ENCODE data around the gene GOLIM4.

GOLIM4 gene

DNA sequence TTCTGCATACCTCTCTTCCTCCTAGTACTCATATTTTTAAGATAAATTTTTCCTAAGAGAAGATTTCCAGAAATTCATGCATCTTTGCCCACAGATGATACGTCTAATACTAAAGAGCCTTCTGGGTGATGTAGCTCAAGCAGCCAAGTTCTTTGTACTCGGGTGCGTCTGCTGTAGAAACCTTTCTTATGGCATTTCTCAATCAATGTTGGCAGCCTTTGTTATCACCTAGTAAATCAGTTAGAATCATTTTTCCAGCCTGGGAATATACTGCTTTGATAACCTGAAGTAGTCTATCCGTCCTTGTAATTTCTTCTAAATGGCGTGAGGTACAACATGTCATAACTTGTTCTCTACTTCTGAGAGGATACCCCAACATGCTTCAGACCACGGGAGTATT, 104.5 kb downstream of the GOLIM4 start:
- Histone ChIP-seq H3K9me3 (ENCODE audit: insufficient read depth, low read length) (no peaks in the 10 kb centered on the region), H3K4me3 (ENCODE audit: insufficient read length, low read depth) (no peak overlapping the region), H3K4me1 (ENCODE audit: insufficient read depth, insufficient read length) (no peaks in the 10 kb centered on the region), H3K27me3 (ENCODE audit: insufficient read depth, insufficient read length) (no peaks in the 10 kb centered on the region), H3K36me3 (ENCODE audit: insufficient read depth, insufficient read length, low read length) (no peaks in the 10 kb centered on the region), H3K9ac (ENCODE audit: insufficient read length, low read depth) (no peak overlapping the region)
- TF ChIP-seq ZNF274 (IDR thresholded peaks at IDR 0.05; ENCODE audit: low read depth, low read length) (no peak), YY1 (IDR thresholded peaks at IDR 0.05; ENCODE audit: insufficient read depth, insufficient read length) (no peak), SUZ12 (IDR thresholded peaks at IDR 0.05; ENCODE audit: extremely low read depth, insufficient read depth, insufficient read length) (no peak)
- no peak for DNase-seq (ENCODE audit: low read depth, low spot score)

GRCh38 chr3:167989999-167990398, 105.7 kb downstream of the GOLIM4 start:
- Histone ChIP-seq H3K27me3 (ENCODE audit: insufficient read depth, insufficient read length) (no peaks in the 10 kb centered on the region), H3K4me1 (ENCODE audit: insufficient read depth, insufficient read length) (no peaks in the 10 kb centered on the region), H3K4me3 (ENCODE audit: insufficient read length, low read depth) (no peak overlapping the region), H3K9ac (ENCODE audit: insufficient read length, low read depth) (no peak overlapping the region), H3K9me3 (ENCODE audit: insufficient read depth, low read length) (no peaks in the 10 kb centered on the region), H3K36me3 (ENCODE audit: insufficient read depth, insufficient read length, low read length) (no peaks in the 10 kb centered on the region)
- no peak for TF ChIP-seq ZNF274 (IDR thresholded peaks at IDR 0.05; ENCODE audit: low read depth, low read length)
- no peak for TF ChIP-seq SUZ12 (IDR thresholded peaks at IDR 0.05; ENCODE audit: extremely low read depth, insufficient read depth, insufficient read length)
- no peak for TF ChIP-seq YY1 (IDR thresholded peaks at IDR 0.05; ENCODE audit: insufficient read depth, insufficient read length)
- no peak for DNase-seq (ENCODE audit: low read depth, low spot score)

DNA sequence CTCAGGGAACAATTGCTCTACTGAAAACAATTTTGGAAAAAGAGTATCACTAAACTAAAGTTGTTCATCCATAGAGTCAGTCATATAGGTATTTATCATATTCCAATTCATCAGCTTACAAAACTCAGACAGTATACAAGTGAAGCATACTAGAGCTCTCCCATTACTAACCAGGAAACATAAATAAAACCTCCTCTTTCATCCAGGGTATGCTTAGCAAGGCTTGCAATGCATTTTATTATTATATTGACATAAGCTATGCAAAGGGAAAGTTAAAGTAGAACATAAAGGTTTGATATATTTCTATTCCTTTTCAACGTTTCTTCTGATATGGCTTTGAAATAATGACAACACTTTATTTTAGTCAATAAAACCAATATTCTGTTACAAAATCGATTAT, 106.7 kb downstream of the GOLIM4 start:
- no peaks in the 10 kb centered on the region for H3K4me1 ChIP-seq (ENCODE audit: insufficient read depth, insufficient read length)
- TF ChIP-seq YY1 (IDR thresholded peaks at IDR 0.05; ENCODE audit: insufficient read depth, insufficient read length) (no peak), SUZ12 (IDR thresholded peaks at IDR 0.05; ENCODE audit: extremely low read depth, insufficient read depth, insufficient read length) (no peak), ZNF274 (IDR thresholded peaks at IDR 0.05; ENCODE audit: low read depth, low read length) (no peak)
- H3K36me3 ChIP-seq (ENCODE audit: insufficient read depth, insufficient read length, low read length), result no peaks in the 10 kb centered on the region
- no peaks in the 10 kb centered on the region for H3K27me3 ChIP-seq (ENCODE audit: insufficient read depth, insufficient read length)
- no peak for DNase-seq (ENCODE audit: low read depth, low spot score)
- no peaks in the 10 kb centered on the region for H3K9me3 ChIP-seq (ENCODE audit: insufficient read depth, low read length)
- H3K4me3 ChIP-seq (ENCODE audit: insufficient read length, low read depth), result no peak overlapping the region
- no peak overlapping the region for H3K9ac ChIP-seq (ENCODE audit: insufficient read length, low read depth)

DNA sequence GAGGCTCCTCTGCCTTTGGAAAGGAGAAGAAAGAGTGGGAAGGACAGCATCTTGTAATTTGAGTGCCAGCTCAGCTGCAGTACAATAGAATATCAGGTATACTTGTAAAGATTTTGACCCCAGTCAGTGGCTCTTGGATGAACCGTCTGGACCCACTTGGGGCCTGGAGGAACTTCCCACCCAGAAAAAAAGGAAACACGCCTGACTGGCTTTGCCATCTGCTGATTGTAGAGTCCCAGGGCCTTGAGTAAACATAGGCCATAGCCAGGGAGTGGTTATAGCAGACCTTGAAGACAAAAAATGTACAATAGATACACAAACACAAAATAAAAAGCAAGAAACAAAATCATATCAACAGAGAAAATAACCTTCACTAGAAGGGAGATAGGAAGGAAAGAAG, 112.1 kb downstream of the GOLIM4 start:
- H3K9ac ChIP-seq (ENCODE audit: insufficient read length, low read depth), result no peak overlapping the region
- H3K36me3 ChIP-seq (ENCODE audit: insufficient read depth, insufficient read length, low read length), result no peaks in the 10 kb centered on the region
- DNase-seq (ENCODE audit: low read depth, low spot score), result no peak
- no peaks in the 10 kb centered on the region for H3K9me3 ChIP-seq (ENCODE audit: insufficient read depth, low read length)
- TF ChIP-seq YY1 (IDR thresholded peaks at IDR 0.05; ENCODE audit: insufficient read depth, insufficient read length), result no peak
- H3K27me3 ChIP-seq (ENCODE audit: insufficient read depth, insufficient read length), result no peaks in the 10 kb centered on the region
- H3K4me1 ChIP-seq (ENCODE audit: insufficient read depth, insufficient read length), result no peaks in the 10 kb centered on the region
- H3K4me3 ChIP-seq (ENCODE audit: insufficient read length, low read depth), result no peak overlapping the region

DNA sequence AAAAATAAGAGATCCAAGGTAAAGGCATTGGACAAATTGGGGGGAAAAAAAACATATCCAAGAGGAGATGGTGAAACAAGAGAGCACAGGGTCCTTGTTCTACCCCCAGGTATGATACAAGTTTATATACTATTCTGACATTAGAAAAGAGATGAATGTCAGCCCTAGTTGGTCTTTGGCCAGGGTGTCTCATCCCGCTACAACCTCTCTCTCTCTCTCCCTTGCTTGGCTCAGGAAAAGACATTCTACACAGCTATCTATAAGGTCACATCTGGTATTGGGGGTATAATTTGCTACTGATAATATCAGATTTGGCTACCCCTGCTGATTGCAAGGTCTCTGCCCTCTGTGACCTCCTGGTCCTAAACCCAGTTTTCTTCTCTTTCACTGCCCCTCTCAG, 117.2 kb downstream of the GOLIM4 start:
- no peaks in the 10 kb centered on the region for H3K27me3 ChIP-seq (ENCODE audit: insufficient read depth, insufficient read length)
- H3K9me3 ChIP-seq (ENCODE audit: insufficient read depth, low read length), result no peaks in the 10 kb centered on the region
- no peak for DNase-seq (ENCODE audit: low read depth, low spot score)
- no peaks in the 10 kb centered on the region for H3K36me3 ChIP-seq (ENCODE audit: insufficient read depth, insufficient read length, low read length)
- TF ChIP-seq SUZ12 (IDR thresholded peaks at IDR 0.05; ENCODE audit: extremely low read depth, insufficient read depth, insufficient read length) (no peak), ZNF274 (IDR thresholded peaks at IDR 0.05; ENCODE audit: low read depth, low read length) (no peak), YY1 (IDR thresholded peaks at IDR 0.05; ENCODE audit: insufficient read depth, insufficient read length) (no peak)
- no peak overlapping the region for H3K9ac ChIP-seq (ENCODE audit: insufficient read length, low read depth)
- no peak overlapping the region for H3K4me3 ChIP-seq (ENCODE audit: insufficient read length, low read depth)
- no peaks in the 10 kb centered on the region for H3K4me1 ChIP-seq (ENCODE audit: insufficient read depth, insufficient read length)

- Histone ChIP-seq H3K9ac (ENCODE audit: insufficient read length, low read depth) (no peak overlapping the region), H3K9me3 (ENCODE audit: insufficient read depth, low read length) (no peaks in the 10 kb centered on the region), H3K27me3 (ENCODE audit: insufficient read depth, insufficient read length) (no peaks in the 10 kb centered on the region), H3K36me3 (ENCODE audit: insufficient read depth, insufficient read length, low read length) (no peaks in the 10 kb centered on the region), H3K4me3 (ENCODE audit: insufficient read length, low read depth) (no peak overlapping the region), H3K4me1 (ENCODE audit: insufficient read depth, insufficient read length) (no peaks in the 10 kb centered on the region)
- no peak for DNase-seq (ENCODE audit: low read depth, low spot score)
- TF ChIP-seq YY1 (IDR thresholded peaks at IDR 0.05; ENCODE audit: insufficient read depth, insufficient read length), result no peak
- TF ChIP-seq SUZ12 (IDR thresholded peaks at IDR 0.05; ENCODE audit: extremely low read depth, insufficient read depth, insufficient read length), result no peak
- no peak for TF ChIP-seq ZNF274 (IDR thresholded peaks at IDR 0.05; ENCODE audit: low read depth, low read length)
Observed at GRCh38 chr3:167978071-167978470, 117.7 kb downstream of the GOLIM4 start.

DNA sequence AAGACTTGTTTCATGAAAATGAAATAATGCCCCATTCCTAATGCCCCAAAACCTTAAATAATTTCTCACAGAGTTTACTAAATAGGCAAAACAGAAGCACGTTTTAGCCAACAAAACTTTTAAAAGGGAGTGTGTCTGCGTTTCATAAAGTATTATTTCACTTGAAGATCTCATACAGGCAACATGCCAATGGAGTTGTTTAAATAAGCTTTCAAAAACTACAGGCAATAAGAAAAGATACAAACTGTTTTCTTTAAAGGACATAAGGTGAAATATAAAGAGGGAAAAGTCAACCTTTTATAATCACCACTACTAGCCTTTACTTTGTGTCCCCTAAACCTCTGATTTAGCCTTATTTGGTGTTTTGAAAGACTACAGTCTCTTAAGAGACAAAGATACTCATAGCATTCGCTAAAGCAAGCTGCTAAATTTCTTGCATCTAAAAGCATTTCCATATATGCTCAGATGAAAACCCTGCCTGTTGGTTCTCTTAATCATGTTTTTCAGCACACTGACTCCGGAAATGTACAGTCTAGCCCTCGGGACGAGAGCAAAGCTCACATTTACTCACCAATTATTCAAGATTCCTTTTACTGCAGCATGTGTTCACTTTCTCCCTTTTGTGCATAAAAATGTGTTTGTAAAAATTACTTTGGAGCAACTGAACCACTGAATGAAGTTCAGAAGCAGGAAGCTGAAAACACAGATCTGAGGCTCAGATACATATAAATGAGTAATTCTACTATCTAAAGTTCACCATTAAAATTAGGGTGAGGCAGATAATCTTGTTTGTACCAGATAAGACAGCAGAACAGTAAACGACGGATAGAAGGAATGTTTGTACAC, 119.0 kb downstream of the GOLIM4 start:
- Histone ChIP-seq H3K4me1 (ENCODE audit: insufficient read depth, insufficient read length) (no peaks in the 10 kb centered on the region), H3K9ac (ENCODE audit: insufficient read length, low read depth) (no peak overlapping the region), H3K27me3 (ENCODE audit: insufficient read depth, insufficient read length) (no peaks in the 10 kb centered on the region), H3K4me3 (ENCODE audit: insufficient read length, low read depth) (no peak overlapping the region), H3K9me3 (ENCODE audit: insufficient read depth, low read length) (no peaks in the 10 kb centered on the region), H3K36me3 (ENCODE audit: insufficient read depth, insufficient read length, low read length) (no peaks in the 10 kb centered on the region)
- TF ChIP-seq YY1 (IDR thresholded peaks at IDR 0.05; ENCODE audit: insufficient read depth, insufficient read length), result no peak
- TF ChIP-seq ZNF274 (IDR thresholded peaks at IDR 0.05; ENCODE audit: low read depth, low read length), result no peak
- no peak for TF ChIP-seq SUZ12 (IDR thresholded peaks at IDR 0.05; ENCODE audit: extremely low read depth, insufficient read depth, insufficient read length)
- DNase-seq (ENCODE audit: low read depth, low spot score), result no peak

Measured in NT2/D1 (cell line).